Endothelial cell of umbilical vein (primary cell): ENCODE results near the gene MPDU1. TPM values are rescaled to one million over a fixed set of nuclear protein-coding genes. Genes with fewer than 3 reads are reported as not detected.

Experiments used
- BruUV-seq: library from RNA; stranded (reverse); fragments of 400-500 nt; replicated peaks from 2 replicates; lab custom pipeline; 2021; lab: Mats Ljungman, UMichigan
- CTCF ChIA-PET: fragments of 300-600, 350-600 bp; sonication (Branson Sonifier 250); formaldehyde crosslinking; loops from one replicate; lab custom pipeline; 2021; ENCODE audit warnings: antibody characterized with exemption, inconsistent platforms; lab: Charles Lee
- POLR2A ChIA-PET: fragments of 300-600, 350-600 bp; sonication (Branson Sonifier 250); formaldehyde crosslinking; loops from one replicate; lab custom pipeline; 2021; ENCODE audit warnings: antibody characterized with exemption, inconsistent platforms; lab: Charles Lee
- DNase-seq: peaks from one replicate; pipeline ENCODE4 v3.0.0-alpha.2; 2011; ENCODE audit warnings: low read depth, low spot score
- FAIRE-seq: peaks from 2 replicates; lab custom pipeline; 2011; peaks lifted over from hg19 to GRCh38; lab: Jason Lieb, UNC
- H2AFZ ChIP-seq: 2 replicates; pipeline ENCODE4 v1.6.0; 2012; ENCODE audit warnings: low read depth, low read length, control low read depth, inconsistent platforms
- H3K27ac ChIP-seq: 2 replicates; pipeline ENCODE4 v1.5.1; 2011; ENCODE audit warnings: low read depth, mild to moderate bottlenecking, control low read depth, low read length, moderate library complexity; ENCODE audit not compliant: insufficient read depth
- H3K27me3 ChIP-seq, 2 experiments: 2 replicates each; pipeline versions ENCODE4 v1.6.0 to v1.6.1; 2011; ENCODE audit warnings: low read length in 2 of 2, mixed read lengths in 1 of 2; ENCODE audit not compliant: control insufficient read depth in 2 of 2, insufficient read depth in 2 of 2
- H3K36me3 ChIP-seq, 2 experiments: 2 replicates in 1 of 2; 3 replicates in 1 of 2; pipeline ENCODE4 v1.5.1; 2011; ENCODE audit warnings: low read length in 2 of 2, mild to moderate bottlenecking in 1 of 2, moderate library complexity in 1 of 2; ENCODE audit not compliant: control insufficient read depth in 2 of 2, insufficient read depth in 2 of 2; ENCODE audit errors: extremely low read depth in 1 of 2
- H3K4me1 ChIP-seq: 3 replicates; pipeline ENCODE4 v1.5.1; 2011; ENCODE audit warnings: mild to moderate bottlenecking, low read length; ENCODE audit not compliant: control insufficient read depth, insufficient read depth; ENCODE audit errors: extremely low read depth
- H3K4me2 ChIP-seq: 2 replicates; pipeline ENCODE4 v1.6.1; 2011; ENCODE audit warnings: low read length, control low read depth, mixed read lengths; ENCODE audit not compliant: insufficient read depth
- H3K4me3 ChIP-seq, 3 experiments: fragments of 200-600 bp in 1 of 3; sonication (generic), shearing (Covaris generic) in 1 of 3; replicated peaks in 1 of 3; 2 replicates each; pipeline ENCODE4 v1.5.1; 2011 to 2016; ENCODE audit warnings: control low read depth in 3 of 3, low read length in 3 of 3, mild to moderate bottlenecking in 2 of 3, inconsistent platforms in 1 of 3, low read depth in 1 of 3, moderate library complexity in 1 of 3; ENCODE audit not compliant: insufficient read depth in 1 of 3
- H3K79me2 ChIP-seq: 2 replicates; pipeline ENCODE4 v1.6.0; 2012; ENCODE audit warnings: low read length, inconsistent platforms; ENCODE audit not compliant: control insufficient read depth, insufficient read depth
- H3K9ac ChIP-seq: replicated peaks from 2 replicates; pipeline ENCODE3; 2011; ENCODE audit warnings: low read length, control low read depth; ENCODE audit not compliant: insufficient read depth; ENCODE audit errors: extremely low read depth
- H3K9me1 ChIP-seq: replicated peaks from 3 replicates; pipeline ENCODE4 v1.6.0; 2011; ENCODE audit warnings: mild to moderate bottlenecking, low read length; ENCODE audit not compliant: control insufficient read depth, insufficient read depth; ENCODE audit errors: extremely low read depth
- H3K9me3 ChIP-seq: replicated peaks from 2 replicates; pipeline ENCODE4 v1.5.1; 2012; ENCODE audit warnings: low read length, inconsistent platforms; ENCODE audit not compliant: control insufficient read depth, insufficient read depth
- H4K20me1 ChIP-seq: replicated peaks from 2 replicates; pipeline ENCODE3; 2011; ENCODE audit warnings: mild to moderate bottlenecking, low read length; ENCODE audit not compliant: control insufficient read depth, insufficient read depth; ENCODE audit errors: extremely low read depth
- CTCF ChIP-seq, 2 donors: IDR thresholded peaks; 1 replicate in 1 of 2; 2 replicates in 1 of 2; pipeline ENCODE4 v1.5.1; 2011; ENCODE audit warnings: low read length in 2 of 2, mild to moderate bottlenecking in 2 of 2, moderate library complexity in 2 of 2, control low read depth in 1 of 2, inconsistent platforms in 1 of 2, low read depth in 1 of 2; ENCODE audit not compliant: insufficient read depth in 1 of 2; ENCODE audit errors: extremely low read depth in 1 of 2
- EZH2 ChIP-seq: IDR thresholded peaks from 2 replicates; pipeline ENCODE4 v1.6.1; 2012; ENCODE audit warnings: borderline replicate concordance, low read depth, mild to moderate bottlenecking, moderate library complexity, low read length, inconsistent platforms; ENCODE audit not compliant: severe bottlenecking
- FOS ChIP-seq: IDR thresholded peaks from 2 replicates; pipeline ENCODE4 v1.6.1; 2011; ENCODE audit warnings: mild to moderate bottlenecking, low read length, moderate library complexity, borderline replicate concordance; ENCODE audit not compliant: insufficient read depth
- GATA2 ChIP-seq: IDR thresholded peaks from 2 replicates; pipeline ENCODE4 v1.7.0; 2011; ENCODE audit warnings: low read depth, mild to moderate bottlenecking, moderate library complexity, mixed read lengths, low read length; ENCODE audit not compliant: insufficient read length, insufficient read depth
- JUN ChIP-seq: IDR thresholded peaks from 2 replicates; pipeline ENCODE4 v1.6.1; 2011; ENCODE audit warnings: borderline replicate concordance, low read depth; ENCODE audit not compliant: insufficient read length, insufficient read depth
- MAX ChIP-seq: IDR thresholded peaks from 2 replicates; pipeline ENCODE4 v1.6.1; 2011; ENCODE audit not compliant: insufficient read depth, insufficient read length
- MYC ChIP-seq: IDR thresholded peaks from one replicate; pipeline ENCODE4 v1.6.1; 2011; ENCODE audit warnings: mild to moderate bottlenecking, low read depth, low read length
- POLR2A ChIP-seq: IDR thresholded peaks from 2 replicates; pipeline ENCODE4 v1.6.1; 2012; ENCODE audit warnings: low read depth, mild to moderate bottlenecking, control low read depth, low read length
- POLR2AphosphoS5 ChIP-seq: IDR thresholded peaks from 2 replicates; pipeline ENCODE4 v1.6.1; 2012; ENCODE audit warnings: low read depth, mild to moderate bottlenecking, control low read depth, low read length, moderate library complexity; ENCODE audit not compliant: insufficient read depth
- dilution Hi-C: fragments of 300-500 bp; cut with MboI; formaldehyde crosslinking; loops from one replicate; pipeline ENCODE4 v1.15.0; 2019; ENCODE audit warnings: low sequenced_read_pairs; ENCODE audit not compliant: extremely low pct_ligation_motif_present
- intact Hi-C: fragments of 100-400 bp; cut with micrococcal nuclease; formaldehyde crosslinking; loops from one replicate; pipeline ENCODE4 v1.10.0; 2022
- polyA plus RNA-seq, 4 experiments: library from polyadenylated mRNA; depleted of rRNA in 3 of 4; stranded (reverse) in 3 of 4; unstranded in 1 of 4; fragments of >200 nt; gene quantifications; 2 replicates each; pipeline versions ENCODE4 v1.2.1 to v1.2.3, GENCODE V29; 2011 to 2012; ENCODE audit warnings: missing spikeins in 1 of 4
- total RNA-seq: library from RNA; stranded (reverse); gene quantifications from 2 replicates; pipeline ENCODE4 v1.2.3, GENCODE V29; 2021

Gene MPDU1
- total and polyA plus RNA-seq, 2 donors (not counting 3 experiments of a cell fraction or from before 2014, with no cell fraction given): 78.0 to 368 TPM

- intact Hi-C loops: loop anchor here (1.0 to 10.0 kb wide), 5 partner anchors 13 to 230 kb away; partner anchors contain the start of genes SAT2, SENP3 and WRAP53
- no TSS peak for BruUV-seq
- CTCF ChIA-PET: interaction anchor here (0.5 to 2.0 kb wide), 6 partner anchors 9 to 102 kb away, joined by 3 to 11 read pairs (median 5); partner anchors contain the start of genes DNAH2, MPDU1, SAT2 and TP53
These were observed 31.0 kb downstream of the MPDU1 start, which contains the start of gene FXR2 for GRCh38 chr17:7614425-7615264. Gene FXR2 (minus strand): TSS chr17:7614897. CDS start chr17:7614532, 365 bp downstream.

More at GRCh38 chr17:7614425-7615264, 31.0 kb downstream of the MPDU1 start, which contains the start of gene FXR2:
- H3K79me2 ChIP-seq: peaks cover 42% of the 10 kb centered on the region
- H3K4me2 ChIP-seq: peak within 1 kb of the TSS; percentile 99
- no peaks in the 10 kb centered on the region for H3K36me3 ChIP-seq
- POLR2A ChIA-PET: interaction anchor here (0.6 to 2.3 kb wide), 3 partner anchors 13 to 73 kb away, joined by 3 to 8 read pairs (median 7); partner anchors contain the start of genes SAT2, TP53 and WRAP53
- dilution Hi-C loops: no loop called here
- H3K27me3 ChIP-seq: no peaks in the 10 kb centered on the region
- H2AFZ ChIP-seq: peak within 1 kb of the TSS; percentile 89
- H3K4me1 ChIP-seq: peaks cover 24% of the 10 kb centered on the region
- H3K9me3 ChIP-seq: no peaks in the 10 kb centered on the region
- DNase-seq (peak; percentile 100), FAIRE-seq (peak; percentile 100)
- H3K27ac ChIP-seq: peak within 1 kb of the TSS; percentile 56
- peaks cover 3% of the 10 kb centered on the region for H4K20me1 ChIP-seq
- TF ChIP-seq CTCF (IDR thresholded peaks at IDR 0.05; ENCODE audit: extremely low read depth in 1 of 2, insufficient read depth in 1 of 2, low read depth in 1 of 2, low read length in 2 of 2): peak; percentile 68 to 79
- peak; percentile 71 for TF ChIP-seq POLR2AphosphoS5
- TF ChIP-seq GATA2: no peak
- TF ChIP-seq POLR2A: peak; percentile 67
- no peak for TF ChIP-seq MYC
- no peak for TF ChIP-seq MAX
- no peak for TF ChIP-seq JUN
- TF ChIP-seq FOS: no peak
- no peak for TF ChIP-seq EZH2
- peak within 1 kb of the TSS; percentile 55 to 97 (median 73) for H3K4me3 ChIP-seq
- H3K9me1 ChIP-seq: no peaks in the 10 kb centered on the region
- peak within 1 kb of the TSS; percentile 90 for H3K9ac ChIP-seq
